ENCODE data around the gene CEP41.

Gene CEP41

GRCh38 chr7:130384841-130385599, 55.8 kb downstream of the CEP41 start:
- Histone ChIP-seq H3K27ac (ENCODE audit: low read length) (no peak overlapping the region), H3K9me2 (replicated peaks; ENCODE audit: insufficient read depth, low read length) (no peaks in the 10 kb centered on the region), H3K4me3 (ENCODE audit: low read length) (no peak overlapping the region), H4K20me1 (ENCODE audit: insufficient read depth, low read length) (no peaks in the 10 kb centered on the region), H3K27me3 (replicated peaks; ENCODE audit: insufficient read depth, low read length) (no peaks in the 10 kb centered on the region), H3K36me3 (replicated peaks; ENCODE audit: insufficient read depth, low read length) (no peaks in the 10 kb centered on the region), H3K79me2 (ENCODE audit: low read length) (no peaks in the 10 kb centered on the region), H2AFZ (ENCODE audit: low read length) (no peak overlapping the region), H3K4me1 (ENCODE audit: low read length) (no peaks in the 10 kb centered on the region), H3K4me2 (ENCODE audit: low read depth, low read length) (no peak overlapping the region), H3K9ac (ENCODE audit: low read length) (no peak overlapping the region), H3K9me3 (replicated peaks; ENCODE audit: insufficient read depth, low read length) (no peaks in the 10 kb centered on the region), H3F3A (ENCODE audit: insufficient read depth, low read length) (no peaks in the 10 kb centered on the region)
- DNase-seq = no peak
- TF ChIP-seq EZH2 (optimal IDR thresholded peaks at IDR 0.05; ENCODE audit: low read depth, low read length) = no peak
- no peak for TF ChIP-seq EZH2phosphoT487 (IDR thresholded peaks at IDR 0.05; ENCODE audit: low read length)
- TF ChIP-seq CTCF (IDR thresholded peaks at IDR 0.05; ENCODE audit: low read length) = no peak

- no peak overlapping the region for H2AFZ ChIP-seq (ENCODE audit: low read length)
- H3K27me3 ChIP-seq (replicated peaks; ENCODE audit: insufficient read depth, low read length) = no peaks in the 10 kb centered on the region
- H3K4me3 ChIP-seq (ENCODE audit: low read length) = no peak overlapping the region
- H3K4me2 ChIP-seq (ENCODE audit: low read depth, low read length) = no peak overlapping the region
- no peak for TF ChIP-seq CTCF (IDR thresholded peaks at IDR 0.05; ENCODE audit: low read length)
- no peak for TF ChIP-seq EZH2 (optimal IDR thresholded peaks at IDR 0.05; ENCODE audit: low read depth, low read length)
- no peak for TF ChIP-seq EZH2phosphoT487 (IDR thresholded peaks at IDR 0.05; ENCODE audit: low read length)
- no peaks in the 10 kb centered on the region for H3K9me3 ChIP-seq (replicated peaks; ENCODE audit: insufficient read depth, low read length)
- no peaks in the 10 kb centered on the region for H3K36me3 ChIP-seq (replicated peaks; ENCODE audit: insufficient read depth, low read length)
- no peaks in the 10 kb centered on the region for H3F3A ChIP-seq (ENCODE audit: insufficient read depth, low read length)
- no peaks in the 10 kb centered on the region for H3K79me2 ChIP-seq (ENCODE audit: low read length)
- H3K27ac ChIP-seq (ENCODE audit: low read length) = no peak overlapping the region
- no peaks in the 10 kb centered on the region for H3K4me1 ChIP-seq (ENCODE audit: low read length)
- DNase-seq = no peak
- no peaks in the 10 kb centered on the region for H3K9me2 ChIP-seq (replicated peaks; ENCODE audit: insufficient read depth, low read length)
- H4K20me1 ChIP-seq (ENCODE audit: insufficient read depth, low read length) = no peaks in the 10 kb centered on the region
- H3K9ac ChIP-seq (ENCODE audit: low read length) = no peak overlapping the region
Observed at GRCh38 chr7:130384371-130384801, 56.4 kb downstream of the CEP41 start.

- Histone ChIP-seq H3K4me2 (ENCODE audit: low read depth, low read length) (no peak overlapping the region), H4K20me1 (ENCODE audit: insufficient read depth, low read length) (no peaks in the 10 kb centered on the region), H2AFZ (ENCODE audit: low read length) (no peak overlapping the region), H3K36me3 (replicated peaks; ENCODE audit: insufficient read depth, low read length) (no peaks in the 10 kb centered on the region), H3F3A (ENCODE audit: insufficient read depth, low read length) (no peaks in the 10 kb centered on the region), H3K9me2 (replicated peaks; ENCODE audit: insufficient read depth, low read length) (no peaks in the 10 kb centered on the region), H3K79me2 (ENCODE audit: low read length) (no peaks in the 10 kb centered on the region), H3K27me3 (replicated peaks; ENCODE audit: insufficient read depth, low read length) (no peaks in the 10 kb centered on the region), H3K4me3 (ENCODE audit: low read length) (no peak overlapping the region), H3K4me1 (ENCODE audit: low read length) (no peaks in the 10 kb centered on the region), H3K27ac (ENCODE audit: low read length) (no peak overlapping the region), H3K9ac (ENCODE audit: low read length) (no peak overlapping the region), H3K9me3 (replicated peaks; ENCODE audit: insufficient read depth, low read length) (no peaks in the 10 kb centered on the region)
- no peak for TF ChIP-seq EZH2 (optimal IDR thresholded peaks at IDR 0.05; ENCODE audit: low read depth, low read length)
- no peak for TF ChIP-seq EZH2phosphoT487 (IDR thresholded peaks at IDR 0.05; ENCODE audit: low read length)
- no peak for DNase-seq
Observed at GRCh38 chr7:130383187-130383980, 57.4 kb downstream of the CEP41 start.
